Inflammatory macrophage (primary cell): ENCODE measurements around the gene CIBAR2.
"Not testable (repeated sequence)": the region's sequence is repeated elsewhere in the genome, so short reads cannot be mapped to it uniquely, and the experiment has no call there.

ENCODE experiments used
- DNase-seq, 2 donors: peaks; one replicate each; pipeline ENCODE4 v3.0.0-alpha.2; 2020 to 2022

The CIBAR2 gene

GRCh38 chr16:85057212-85057889 lies 54.9 kb downstream of the CIBAR2 start:
- DNase-seq: no peak

DNA sequence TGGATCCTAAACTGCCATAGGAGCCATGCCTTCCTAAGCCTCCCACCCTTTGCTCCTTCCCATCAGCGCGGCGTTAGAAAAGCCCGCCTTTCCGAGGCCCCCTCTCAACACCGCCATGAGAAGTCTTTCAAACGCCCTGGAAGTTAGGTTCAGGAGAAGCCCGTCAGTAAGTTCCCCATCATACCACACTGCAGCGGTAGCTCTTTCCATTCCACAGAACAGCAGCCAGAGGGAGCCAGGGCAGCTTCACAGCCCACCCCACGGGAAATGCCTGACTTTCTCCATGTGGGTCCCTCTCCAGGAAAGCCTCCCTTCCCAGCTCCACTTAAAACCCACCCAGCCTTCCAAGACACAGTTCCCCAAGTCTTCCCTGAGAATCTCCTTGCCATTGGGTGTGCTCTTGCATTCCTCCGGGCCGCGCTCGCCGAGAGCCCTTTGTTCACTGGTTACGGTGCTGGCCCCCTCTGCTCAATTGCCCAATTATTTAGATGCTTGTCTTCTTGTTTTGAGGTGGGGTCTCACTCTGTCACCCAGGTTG lies 56.0 kb downstream of the CIBAR2 start:
- peak; percentile 24 to 44 for DNase-seq

DNA sequence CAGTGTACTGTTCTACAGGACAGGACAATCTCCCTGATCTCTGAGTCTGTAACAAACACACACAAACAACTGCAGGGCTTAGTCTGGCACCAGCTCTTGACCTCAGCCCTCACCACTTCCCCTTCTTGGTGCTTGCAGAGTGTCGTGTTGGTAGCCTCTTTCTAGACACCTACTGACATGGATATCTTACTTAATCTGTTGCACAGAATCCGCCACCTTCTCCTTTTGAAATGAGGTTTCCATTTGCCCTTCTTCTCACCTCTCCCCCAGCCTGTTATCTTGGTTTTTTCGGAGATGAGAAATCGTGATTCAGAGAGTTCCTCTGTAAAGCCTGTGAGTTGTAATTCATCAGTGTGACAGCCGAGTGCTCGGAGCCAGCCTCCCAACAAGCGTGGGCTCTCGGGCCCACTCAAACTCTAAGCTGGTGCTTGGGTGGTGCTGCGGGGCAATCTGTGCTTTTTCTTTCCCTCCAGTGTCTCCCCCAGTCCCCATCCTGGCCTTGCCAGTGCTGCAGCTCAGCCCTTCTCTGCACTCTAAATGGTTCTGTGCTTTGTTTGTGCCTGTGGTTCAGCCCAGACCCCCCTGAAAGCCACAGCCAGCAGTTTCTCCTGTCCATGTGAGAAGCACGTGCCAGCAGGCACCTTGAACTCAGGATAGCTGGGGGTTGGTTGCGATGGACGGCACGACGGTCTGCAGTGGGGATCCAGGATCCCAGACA lies 56.6 kb downstream of the CIBAR2 start:
- DNase-seq: peak; percentile 95 to 96

DNA sequence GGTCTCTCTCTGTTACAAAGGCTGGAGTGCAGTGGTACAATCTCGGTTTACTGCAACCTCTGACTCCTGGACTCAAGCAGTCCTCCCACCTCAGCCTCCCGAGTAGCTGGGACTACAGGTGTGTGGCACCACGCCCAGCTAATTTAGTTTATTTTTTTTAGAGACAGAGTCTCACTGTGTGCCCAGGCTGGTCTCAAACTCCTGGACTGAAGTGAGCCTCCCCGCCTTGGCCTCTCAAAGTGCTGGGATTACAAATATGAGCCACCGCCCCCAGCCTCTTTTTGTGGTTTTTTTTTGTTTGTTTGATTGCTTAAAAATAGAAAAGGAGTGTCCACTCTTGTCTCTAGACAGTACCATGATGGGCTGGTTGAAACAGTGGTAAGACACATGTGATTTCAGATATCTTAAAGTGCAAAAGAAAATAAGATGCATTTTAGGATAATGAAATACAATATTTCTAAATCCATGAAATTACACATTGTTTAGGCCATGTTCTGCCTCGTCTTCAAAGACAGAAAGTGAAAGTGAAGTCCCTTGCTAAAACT lies 57.3 kb downstream of the CIBAR2 start:
- DNase-seq: no peak

- not testable (repeated sequence) for DNase-seq
Measured at GRCh38 chr16:85054321-85054720, 58.0 kb downstream of the CIBAR2 start.

- DNase-seq: no peak
Measured at GRCh38 chr16:85052536-85052935, 59.7 kb downstream of the CIBAR2 start.

DNA sequence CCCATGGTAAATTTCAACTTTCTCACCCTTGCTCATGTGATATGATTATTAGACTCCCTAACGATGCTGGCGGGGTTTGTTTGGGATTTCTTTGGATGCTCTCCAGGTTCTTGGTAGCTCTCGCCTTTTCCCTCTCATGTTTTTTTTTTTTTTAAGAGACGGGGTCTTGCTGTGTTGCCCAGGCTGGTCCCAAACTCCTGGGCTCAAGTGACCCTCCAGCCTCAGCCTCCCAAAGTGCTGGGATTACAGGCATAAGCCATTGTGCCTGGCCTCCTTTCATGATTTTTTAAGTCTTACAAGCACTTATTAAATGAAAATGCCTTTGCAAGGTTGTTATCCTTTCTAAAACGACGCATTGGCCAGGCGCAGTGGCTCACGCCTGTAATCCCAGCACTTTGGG lies 60.6 kb downstream of the CIBAR2 start:
- no peak for DNase-seq

- no peak for DNase-seq
Measured at GRCh38 chr16:85051067-85051581, 61.1 kb downstream of the CIBAR2 start.

- DNase-seq: no peak
Measured at GRCh38 chr16:85049706-85050305, 62.5 kb downstream of the CIBAR2 start.

DNA sequence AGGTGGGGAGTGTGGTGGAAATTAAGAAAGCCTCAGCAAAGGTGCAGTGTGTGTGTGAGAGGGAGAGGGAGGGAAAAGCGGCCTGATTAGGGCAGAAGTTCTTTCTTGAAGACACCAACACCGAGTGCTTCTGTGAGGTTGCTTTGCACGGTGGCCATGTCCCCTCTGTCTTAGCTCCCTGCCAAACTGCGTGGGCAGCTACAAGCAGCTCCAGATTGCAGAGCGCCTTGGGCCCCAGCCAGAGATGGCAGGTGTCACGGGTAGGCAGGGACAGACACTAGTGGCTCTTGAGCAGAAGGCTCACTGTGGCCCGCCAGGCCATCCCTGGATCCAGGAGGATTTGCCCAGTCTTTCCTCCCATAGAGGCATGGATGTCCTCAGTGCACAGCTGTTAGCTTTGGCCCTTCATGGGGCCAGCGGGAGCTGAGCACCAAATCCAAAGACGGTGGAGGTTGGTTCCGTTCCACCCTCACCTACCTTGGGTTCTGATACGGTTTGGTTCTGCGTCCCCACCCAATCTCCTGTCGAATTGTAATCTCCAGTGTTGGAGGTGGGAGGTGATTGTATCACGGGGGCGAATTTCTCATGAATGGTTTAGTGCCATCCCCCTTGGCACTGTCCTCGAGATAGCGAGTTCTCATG lies 63.2 kb downstream of the CIBAR2 start:
- peak in 1 of 2 donors; percentile 53 for DNase-seq
